ENCODE data around the gene RGSL1.

GRCh38 chr1:182575540-182576149 is 125.7 kb downstream of the RGSL1 start:
- TF ChIP-seq CTCF (conservative IDR thresholded peaks at IDR 0.05; ENCODE audit: low read length) (no peak), EZH2phosphoT487 (IDR thresholded peaks at IDR 0.05; ENCODE audit: borderline replicate concordance, low read depth, low read length) (no peak)

All from OCI-LY7 (cell line).